MCF 10A (cell line): ENCODE data around the gene CDK10. TPM values are rescaled to one million over a fixed set of nuclear protein-coding genes. Genes with fewer than 3 reads are reported as not detected.

Experiments used
- BruUV-seq: library from RNA; stranded (reverse); fragments of 400-500 nt; replicated peaks from 2 replicates; lab custom pipeline; 2021; lab: Mats Ljungman, UMichigan
- CTCF ChIA-PET: fragments of 300-600 bp; sonication (Branson Sonifier 250); formaldehyde crosslinking; extraction: SDS; loops from one replicate; lab custom pipeline; 2021; ENCODE audit warnings: antibody characterized with exemption, inconsistent platforms; lab: Yijun Ruan, JAX
- POLR2A ChIA-PET: fragments of 300-600, 350-650 bp; sonication (Branson Sonifier 250); formaldehyde crosslinking; extraction: SDS; loops from one replicate; lab custom pipeline; 2020; ENCODE audit warnings: antibody characterized with exemption, inconsistent platforms; lab: Yijun Ruan, JAX
- DNase-seq: peaks from one replicate; pipeline ENCODE4 v3.0.0-alpha.2; 2018; ENCODE audit not compliant: unreplicated experiment
- H3K27ac Mint-ChIP-seq: one replicate; pipeline ENCODE4 v1.8.0; 2022; ENCODE audit warnings: mild to moderate bottlenecking, low read depth, mixed read lengths; ENCODE audit not compliant: unreplicated experiment
- H3K27me3 Mint-ChIP-seq: one replicate; pipeline ENCODE4 v1.8.0; 2022; ENCODE audit warnings: mixed read lengths; ENCODE audit not compliant: insufficient read depth, unreplicated experiment
- H3K36me3 Mint-ChIP-seq: one replicate; pipeline ENCODE4 v1.8.0; 2022; ENCODE audit warnings: mild to moderate bottlenecking, moderate library complexity, mixed read lengths; ENCODE audit not compliant: insufficient read depth, unreplicated experiment
- H3K4me1 Mint-ChIP-seq: one replicate; pipeline ENCODE4 v1.8.0; 2022; ENCODE audit warnings: mixed read lengths; ENCODE audit not compliant: insufficient read depth, unreplicated experiment
- H3K4me3 Mint-ChIP-seq: one replicate; pipeline ENCODE4 v1.8.0; 2022; ENCODE audit warnings: mild to moderate bottlenecking, moderate library complexity, mixed read lengths; ENCODE audit not compliant: unreplicated experiment
- H3K9me3 Mint-ChIP-seq: one replicate; pipeline ENCODE4 v1.8.0; 2022; ENCODE audit warnings: mixed read lengths; ENCODE audit not compliant: unreplicated experiment
- intact Hi-C: fragments of 100-400 bp; cut with micrococcal nuclease; formaldehyde crosslinking; loops from 2 replicates; pipeline ENCODE4 v1.14.1; 2022
- total RNA-seq: library from RNA; stranded (reverse); gene quantifications from 2 replicates; pipeline ENCODE4 v1.2.3, GENCODE V29; 2022
- TF ChIP-seq, protein P1 (sequence below): fragments of 200-600 bp; IDR thresholded peaks from one replicate; pipeline ENCODE4 v1.8.0; 2022; ENCODE audit warnings: antibody characterized with exemption, mild to moderate bottlenecking; ENCODE audit not compliant: unreplicated experiment

Gene CDK10
- total RNA-seq, 1 experiment from 2014 or later: 83.4 TPM

DNA sequence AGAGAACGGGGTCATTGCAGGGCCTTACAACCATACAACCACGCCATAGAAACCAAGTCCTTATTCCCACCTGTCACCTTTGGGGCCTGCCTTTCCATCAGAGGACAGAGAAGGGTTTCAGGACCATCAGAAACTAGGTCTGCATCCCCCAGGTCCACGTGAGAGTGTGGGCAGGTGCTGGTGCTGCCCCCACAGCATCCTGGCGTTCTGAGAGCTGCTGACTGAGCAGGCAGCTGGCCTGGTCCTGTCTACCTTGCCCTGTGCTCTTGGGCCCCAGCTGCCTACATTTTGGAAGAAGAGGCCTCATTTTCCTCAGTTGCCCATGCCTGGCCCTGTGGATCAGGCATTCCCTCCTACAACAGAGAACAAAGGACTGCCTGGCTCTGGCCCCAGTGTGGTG, 56.5 kb downstream of the CDK10 start:
- CTCF ChIA-PET: interaction anchor here (1.1 kb wide), 1 partner anchor 49 kb away, joined by 3 read pairs; no protein-coding TSS in a partner anchor
- Mint-ChIP-seq H3K27me3 (no peaks in the 10 kb centered on the region), H3K9me3 (no peaks in the 10 kb centered on the region), H3K27ac (peak overlapping the region; percentile 49), H3K4me1 (no peaks in the 10 kb centered on the region), H3K36me3 (peaks cover 58% of the 10 kb centered on the region), H3K4me3 (no peak overlapping the region)
- no TSS peak for BruUV-seq
- TF ChIP-seq, protein P1, sequence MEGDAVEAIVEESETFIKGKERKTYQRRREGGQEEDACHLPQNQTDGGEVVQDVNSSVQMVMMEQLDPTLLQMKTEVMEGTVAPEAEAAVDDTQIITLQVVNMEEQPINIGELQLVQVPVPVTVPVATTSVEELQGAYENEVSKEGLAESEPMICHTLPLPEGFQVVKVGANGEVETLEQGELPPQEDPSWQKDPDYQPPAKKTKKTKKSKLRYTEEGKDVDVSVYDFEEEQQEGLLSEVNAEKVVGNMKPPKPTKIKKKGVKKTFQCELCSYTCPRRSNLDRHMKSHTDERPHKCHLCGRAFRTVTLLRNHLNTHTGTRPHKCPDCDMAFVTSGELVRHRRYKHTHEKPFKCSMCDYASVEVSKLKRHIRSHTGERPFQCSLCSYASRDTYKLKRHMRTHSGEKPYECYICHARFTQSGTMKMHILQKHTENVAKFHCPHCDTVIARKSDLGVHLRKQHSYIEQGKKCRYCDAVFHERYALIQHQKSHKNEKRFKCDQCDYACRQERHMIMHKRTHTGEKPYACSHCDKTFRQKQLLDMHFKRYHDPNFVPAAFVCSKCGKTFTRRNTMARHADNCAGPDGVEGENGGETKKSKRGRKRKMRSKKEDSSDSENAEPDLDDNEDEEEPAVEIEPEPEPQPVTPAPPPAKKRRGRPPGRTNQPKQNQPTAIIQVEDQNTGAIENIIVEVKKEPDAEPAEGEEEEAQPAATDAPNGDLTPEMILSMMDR: no peak
- intact Hi-C loops: no loop called here
- POLR2A ChIA-PET: interaction anchor here (0.9 to 1.9 kb wide), 3 partner anchors 9 to 38 kb away, joined by 3 to 6 read pairs (median 3); no protein-coding TSS in a partner anchor
- DNase-seq: no peak

DNA sequence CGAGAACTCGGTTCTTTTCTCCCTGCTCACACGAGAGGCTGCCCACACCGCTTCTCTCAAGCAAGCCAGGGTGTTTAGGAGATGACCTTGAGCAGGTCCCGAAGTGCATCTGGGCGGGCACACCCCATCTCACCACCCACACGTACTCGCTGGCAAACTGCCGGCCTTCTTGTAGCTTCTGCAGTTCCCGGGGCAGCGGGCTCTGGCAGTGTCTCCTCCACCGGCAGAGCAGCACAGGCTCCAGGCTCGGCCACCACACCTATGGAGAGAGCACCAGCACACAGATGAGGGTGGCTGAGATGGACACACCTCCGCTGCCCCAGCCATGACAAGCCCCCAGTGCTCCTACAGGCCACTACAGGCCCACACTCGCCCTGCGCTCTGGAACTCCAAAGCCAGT, 58.3 kb downstream of the CDK10 start:
- TF ChIP-seq, protein P1: no peak
- H3K4me1 Mint-ChIP-seq: no peaks in the 10 kb centered on the region
- H3K27me3 Mint-ChIP-seq: no peaks in the 10 kb centered on the region
- no peak overlapping the region for H3K4me3 Mint-ChIP-seq
- ChIA-PET CTCF (interaction anchor here (0.6 kb wide), 1 partner anchor 229 kb away, joined by 3 read pairs; no protein-coding TSS in a partner anchor), POLR2A (interaction anchor here (0.5 to 1.0 kb wide), 3 partner anchors 10 to 116 kb away, joined by 3 to 4 read pairs (median 4); no protein-coding TSS in a partner anchor)
- no peak for DNase-seq
- H3K9me3 Mint-ChIP-seq: no peaks in the 10 kb centered on the region
- no peak overlapping the region for H3K27ac Mint-ChIP-seq
- BruUV-seq: no TSS peak
- H3K36me3 Mint-ChIP-seq: peaks cover 39% of the 10 kb centered on the region
- intact Hi-C loops: no loop called here

Other genes with a start within 250 kb of the CDK10 start
- gene ANKRD11, start 196.1 kb upstream of the CDK10 start, total RNA-seq: 218 and 237 TPM in 2 replicates
- 82.4 and 92.3 TPM in 2 replicates for gene SPG7, start 178.3 kb upstream of the CDK10 start, total RNA-seq
- 3,133 and 3,148 TPM in 2 replicates for gene RPL13, start 126.0 kb upstream of the CDK10 start, total RNA-seq
- gene CPNE7, start 110.9 kb upstream of the CDK10 start, total RNA-seq: 86.8 and 92.4 TPM in 2 replicates
- 0.29 and 0.82 TPM in 2 replicates for gene DPEP1, start 73.0 kb upstream of the CDK10 start, total RNA-seq
- gene CHMP1A, start 29.0 kb upstream of the CDK10 start, total RNA-seq: 59.7 and 62.4 TPM in 2 replicates
- gene SPATA33, start 28.9 kb upstream of the CDK10 start, total RNA-seq: 7.2 and 9.5 TPM in 2 replicates
- 12.1 and 12.5 TPM in 2 replicates for gene SPATA2L, start 15.0 kb downstream of the CDK10 start, total RNA-seq
- gene VPS9D1, start 34.2 kb downstream of the CDK10 start, total RNA-seq: 12.0 and 13.2 TPM in 2 replicates
- gene ZNF276, start 34.8 kb downstream of the CDK10 start, total RNA-seq: 32.7 and 33.6 TPM in 2 replicates
- gene FANCA, start 130.0 kb downstream of the CDK10 start, total RNA-seq: 18.5 and 30.6 TPM in 2 replicates
- gene SPIRE2, start 141.8 kb downstream of the CDK10 start, total RNA-seq: 3.8 and 4.8 TPM in 2 replicates
- 200 and 239 TPM in 2 replicates for gene TCF25, start 186.9 kb downstream of the CDK10 start, total RNA-seq
- gene MC1R, start 232.2 kb downstream of the CDK10 start, total RNA-seq: 12.0 and 13.1 TPM in 2 replicates
- gene TUBB3, start 236.7 kb downstream of the CDK10 start, total RNA-seq: 20.2 and 23.0 TPM in 2 replicates